HL-60/S4 treated with phorbol 12-myristate 13-acetate at 8.2 ng/mL for 4 days and 3 days (cell line): ENCODE results near the gene NLGN2.

Experiments used
- in situ Hi-C: fragments of 300-500 bp; cut with MboI; formaldehyde crosslinking; loops from 2 replicates; pipeline ENCODE4 v1.15.0; 2022; ENCODE audit warnings: low sequenced_read_pairs

The NLGN2 gene

GRCh38 chr17:7435676-7436555, 28.3 kb downstream of the NLGN2 start:
- in situ Hi-C loops: no loop called here

- in situ Hi-C loops: no loop called here
Measured at GRCh38 chr17:7436556-7437368, 29.1 kb downstream of the NLGN2 start.

GRCh38 chr17:7437369-7437863, 29.8 kb downstream of the NLGN2 start:
- in situ Hi-C loops: no loop called here

DNA sequence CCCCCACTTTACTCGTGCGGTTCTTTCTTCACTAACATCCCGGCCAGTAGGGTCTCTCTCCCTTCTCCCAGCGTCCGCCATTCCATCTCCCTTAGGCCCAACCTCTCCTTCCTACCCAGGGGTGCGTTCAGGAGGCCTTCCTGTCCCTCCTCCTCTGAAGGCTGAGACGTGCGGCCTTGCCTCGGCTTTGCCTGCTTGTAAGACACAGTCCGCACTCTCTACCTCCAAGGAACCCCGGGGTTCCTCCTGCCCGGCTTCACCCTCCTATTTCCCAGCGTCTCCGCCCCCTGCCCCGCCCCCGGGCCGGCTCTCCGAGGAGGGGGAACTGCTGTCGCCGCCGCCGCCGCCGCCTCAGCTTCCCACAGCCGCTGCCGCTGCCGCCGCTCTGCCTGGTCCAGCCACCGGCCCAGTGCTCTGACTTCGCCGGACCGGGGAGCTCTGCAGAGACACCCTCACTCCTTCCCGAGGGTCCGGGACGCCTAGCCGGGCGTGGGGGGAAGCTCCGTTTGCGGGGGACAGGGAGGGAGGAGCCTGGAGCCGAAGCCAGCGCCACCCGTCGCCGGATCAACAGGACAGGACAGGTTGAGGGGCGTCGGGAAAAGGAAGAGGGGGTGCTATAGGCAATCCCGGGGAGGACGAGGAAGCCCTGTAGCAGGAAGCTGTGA, 30.4 kb downstream of the NLGN2 start:
- in situ Hi-C loops: no loop called here

- in situ Hi-C loops: no loop called here
Measured at GRCh38 chr17:7438656-7439460, 31.2 kb downstream of the NLGN2 start.

DNA sequence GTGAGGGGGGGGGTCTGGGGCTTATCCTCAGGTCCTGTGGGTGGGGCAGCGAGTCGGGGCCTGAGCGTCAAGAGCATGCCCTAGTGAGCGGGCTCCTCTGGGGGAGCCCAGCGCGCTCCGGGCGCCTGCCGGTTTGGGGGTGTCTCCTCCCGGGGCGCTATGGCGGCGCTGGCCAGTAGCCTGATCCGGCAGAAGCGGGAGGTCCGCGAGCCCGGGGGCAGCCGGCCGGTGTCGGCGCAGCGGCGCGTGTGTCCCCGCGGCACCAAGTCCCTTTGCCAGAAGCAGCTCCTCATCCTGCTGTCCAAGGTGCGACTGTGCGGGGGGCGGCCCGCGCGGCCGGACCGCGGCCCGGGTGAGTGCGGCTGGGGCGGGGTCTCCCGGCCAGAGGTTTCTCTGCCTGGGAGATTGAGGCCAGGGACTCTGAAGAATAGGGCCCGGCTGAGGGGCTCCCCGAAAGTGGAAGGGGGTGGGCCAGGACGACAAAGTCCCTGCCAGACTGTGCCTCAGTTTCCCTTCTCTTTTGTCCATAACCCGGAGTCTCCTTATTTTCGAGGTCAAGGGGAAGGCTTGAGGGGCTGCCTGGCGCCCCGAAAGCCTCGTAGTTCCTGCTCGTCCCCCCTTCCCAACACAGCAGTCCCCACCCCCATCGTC, 31.9 kb downstream of the NLGN2 start, which contains the start of gene FGF11:
FGF11 (plus strand) TSS at position 51 of the 651 bp plus-strand sequence; CDS start at position 160, 109 bp downstream.
- in situ Hi-C loops: no loop called here

DNA sequence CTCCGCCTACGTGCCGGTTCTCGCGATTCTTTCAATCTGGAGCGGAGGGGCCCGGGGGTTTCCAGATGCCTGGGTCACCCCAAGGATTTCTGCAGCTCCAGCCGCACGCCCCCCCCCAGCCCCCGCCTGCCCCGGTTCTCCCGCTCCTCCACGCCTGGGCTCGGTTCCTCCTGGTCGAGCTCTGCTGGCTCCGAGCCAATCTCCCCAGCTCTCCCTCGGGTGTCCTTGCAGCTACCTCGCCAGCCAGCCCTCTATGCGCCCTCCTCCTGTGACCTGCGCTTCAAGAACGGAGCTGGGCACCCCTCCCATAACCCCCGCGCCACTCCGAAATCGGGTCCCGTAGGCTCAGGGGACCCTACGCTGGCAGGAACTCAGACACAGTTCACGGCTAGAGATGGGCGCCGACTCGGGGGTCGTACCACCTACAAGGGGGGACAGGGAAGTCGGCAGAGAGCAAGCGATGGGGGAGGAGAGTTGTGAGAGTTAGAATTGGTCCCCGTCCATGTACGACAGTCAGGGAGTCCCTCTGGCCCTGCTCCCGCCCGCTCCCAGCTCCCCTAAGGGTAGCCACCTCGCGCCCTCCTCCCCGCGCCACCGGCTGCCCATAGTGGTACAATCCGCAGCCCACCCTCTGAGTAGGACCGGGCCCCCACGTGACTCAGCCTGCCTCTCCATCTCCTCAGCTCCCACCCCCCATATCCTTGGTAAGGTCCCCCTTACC, 32.6 kb downstream of the NLGN2 start:
- in situ Hi-C loops: no loop called here

- in situ Hi-C loops: no loop called here
Measured at GRCh38 chr17:7440834-7441195, 33.2 kb downstream of the NLGN2 start.

DNA sequence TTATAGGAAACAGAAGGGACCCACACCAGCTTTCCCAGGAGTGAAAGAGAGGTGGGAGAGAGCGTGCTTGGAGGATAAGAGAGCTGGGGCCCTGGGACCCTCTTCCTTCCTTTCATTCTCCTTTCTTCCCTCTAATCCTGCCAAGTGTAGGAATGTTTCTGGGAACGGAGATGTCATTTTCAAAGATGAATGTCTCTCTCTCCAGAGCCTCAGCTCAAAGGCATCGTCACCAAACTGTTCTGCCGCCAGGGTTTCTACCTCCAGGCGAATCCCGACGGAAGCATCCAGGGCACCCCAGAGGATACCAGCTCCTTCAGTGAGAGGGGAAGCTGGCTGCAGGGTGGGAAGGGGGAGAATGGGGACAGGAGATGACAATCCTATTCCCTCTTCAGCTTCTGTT, 33.6 kb downstream of the NLGN2 start:
- in situ Hi-C loops: no loop called here

GRCh38 chr17:7442142-7442541, 34.5 kb downstream of the NLGN2 start:
- in situ Hi-C loops: no loop called here

DNA sequence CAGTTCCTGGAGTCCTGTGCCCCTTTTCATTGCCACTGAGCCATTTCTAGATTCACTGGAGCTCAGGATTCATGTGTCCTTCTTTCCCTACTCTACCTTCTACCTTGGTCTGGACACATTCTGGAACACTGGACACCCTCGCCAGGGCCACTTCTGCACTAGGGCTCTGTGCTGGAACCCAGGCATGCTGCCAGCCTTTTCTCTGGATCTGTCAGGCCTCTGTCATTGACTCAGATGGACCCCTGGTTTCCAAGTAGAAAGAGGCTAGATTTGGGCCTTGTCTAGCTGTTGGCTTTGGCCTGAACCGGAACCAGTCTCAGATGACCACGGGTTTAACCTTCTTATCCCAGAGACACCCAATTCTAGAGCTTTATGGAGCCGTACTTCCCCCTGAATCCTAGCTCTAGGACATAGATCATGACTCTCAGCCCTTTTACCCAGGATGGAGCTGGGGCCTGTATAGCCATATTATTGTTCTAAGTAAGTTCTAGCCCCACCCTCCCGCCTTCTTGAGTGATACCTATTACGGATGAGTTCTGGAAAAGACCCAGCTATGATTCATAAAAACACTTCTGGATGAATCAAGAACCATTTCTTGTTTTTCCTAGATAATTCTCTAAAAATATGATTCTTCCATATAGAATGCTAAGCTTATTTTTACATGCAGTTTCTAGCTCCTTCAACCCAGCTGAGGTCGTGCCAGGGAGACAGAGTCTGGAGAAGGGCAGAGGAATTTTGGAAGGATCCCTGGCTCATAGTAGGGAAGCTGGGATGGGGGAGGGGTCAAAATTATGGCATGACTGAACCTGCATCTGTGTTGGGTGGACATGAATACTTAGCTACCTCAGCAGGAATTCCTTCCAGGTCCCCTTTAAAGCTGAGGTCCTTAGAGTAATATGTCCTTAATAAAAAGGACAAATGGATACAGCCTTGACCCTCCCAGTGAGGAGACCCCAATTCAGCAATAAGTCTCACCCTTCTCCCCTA, 36.1 kb downstream of the NLGN2 start:
- in situ Hi-C loops: no loop called here

- in situ Hi-C loops: no loop called here
Measured at GRCh38 chr17:7444682-7445618, 37.3 kb downstream of the NLGN2 start, which contains the start of gene CHRNB1. TSS of gene CHRNB1 (plus strand) at chr17:7445061. CDS start at chr17:7445128, 67 bp downstream.

DNA sequence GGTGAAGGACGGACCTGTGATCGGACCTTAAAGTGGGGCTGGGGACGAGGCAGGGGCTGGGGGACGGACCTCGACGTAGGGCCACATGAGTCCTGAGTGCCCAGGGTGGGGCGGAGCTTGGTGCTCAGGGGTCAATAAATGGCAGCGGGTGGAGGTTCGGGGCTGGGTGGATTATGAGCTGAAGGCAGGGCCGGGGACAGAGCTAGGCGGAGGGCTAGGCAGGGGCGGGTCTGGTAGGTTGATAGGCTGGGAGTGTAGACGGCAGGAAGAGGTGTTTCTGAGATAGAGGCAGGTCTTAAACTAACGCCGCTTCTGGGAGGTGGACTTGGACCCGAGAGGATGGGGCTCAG, 37.9 kb downstream of the NLGN2 start:
- in situ Hi-C loops: no loop called here

GRCh38 chr17:7448461-7448860, 40.8 kb downstream of the NLGN2 start:
- in situ Hi-C loops: no loop called here

DNA sequence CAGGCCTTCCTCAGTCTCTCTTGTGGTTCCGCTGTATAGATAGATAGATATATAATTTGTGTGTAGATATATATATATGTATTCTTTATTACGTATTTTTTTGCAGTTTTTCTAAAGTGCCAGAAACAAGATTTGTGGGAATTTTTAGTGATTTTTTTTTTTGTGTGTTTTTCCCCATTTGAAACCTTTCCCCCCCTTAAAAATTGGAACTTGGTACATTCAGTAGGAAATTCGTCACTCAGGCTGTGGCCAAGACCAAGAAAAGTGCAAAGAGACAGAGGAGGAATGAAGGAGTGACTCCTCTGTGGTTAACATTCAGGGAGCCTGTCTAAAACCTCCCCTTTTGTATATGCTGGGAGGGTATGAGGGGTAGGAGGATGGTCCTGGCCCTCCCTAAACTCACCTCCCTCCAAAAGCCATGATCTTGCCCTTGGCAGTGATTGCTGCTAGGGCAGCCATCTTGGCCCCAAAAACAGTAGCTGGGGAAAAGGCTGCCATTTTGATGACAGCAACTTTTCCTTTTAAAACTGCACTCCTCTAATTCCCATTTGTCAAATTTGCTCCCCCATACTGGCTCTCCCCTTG, 52.4 kb downstream of the NLGN2 start:
- in situ Hi-C loops: no loop called here

- in situ Hi-C loops: no loop called here
Measured at GRCh38 chr17:7460850-7461660, 53.4 kb downstream of the NLGN2 start.
